A549 (cell line): ENCODE measurements around the gene NKRF. TPM values are rescaled to one million over a fixed set of nuclear protein-coding genes. Genes with fewer than 3 reads are reported as not detected.

Source experiments
- ATAC-seq, 2 experiments: fragments of 200-7000 bp in 1 of 2; fragments of >200 bp in 1 of 2; cut with Nextera tagmentation in 1 of 2; cut with Tn5 transposase in 1 of 2; 3 replicates each; pipeline versions ENCODE4 v1.8.0 to v1.9.1; 2018 to 2020; ENCODE audit warnings: mild to moderate bottlenecking in 1 of 2, moderate library complexity in 1 of 2
- CTCF ChIA-PET: fragments of 300-600 bp; sonication (Branson Sonifier 250); formaldehyde crosslinking; extraction: SDS; loops from one replicate; lab custom pipeline; 2021; ENCODE audit warnings: antibody characterized with exemption, inconsistent platforms; lab: Yijun Ruan, JAX
- POLR2A ChIA-PET: fragments of 350-600 bp; formaldehyde crosslinking; extraction: SDS; loops from one replicate; lab custom pipeline; 2021; ENCODE audit warnings: antibody characterized with exemption, inconsistent platforms; lab: Yijun Ruan, JAX
- DNase-seq, 2 experiments: peaks; one replicate each; pipeline versions ENCODE4 v3.0.0 to v3.0.0-alpha.2; 2011 to 2016; ENCODE audit warnings: low read depth in 1 of 2, low spot score in 1 of 2
- FAIRE-seq: peaks from 2 replicates; lab custom pipeline; 2011; peaks lifted over from hg19 to GRCh38; lab: Jason Lieb, UNC
- H3K27ac ChIP-seq, 2 experiments: fragments of >200 bp; sonication (Bioruptor Twin); formaldehyde crosslinking; 3 replicates each; pipeline ENCODE4 v1.5.1; 2016 to 2017
- H3K4me1 ChIP-seq: fragments of >200 bp; sonication (Bioruptor Twin); formaldehyde crosslinking; 3 replicates; pipeline ENCODE4 v1.6.1; 2016
- H3K4me2 ChIP-seq: fragments of >200 bp; sonication (Bioruptor Twin); formaldehyde crosslinking; 3 replicates; pipeline ENCODE4 v1.6.1; 2016
- H3K4me3 ChIP-seq: fragments of >200 bp; sonication (Bioruptor Twin); formaldehyde crosslinking; 3 replicates; pipeline ENCODE4 v1.5.1; 2016
- H3K9me3 ChIP-seq: fragments of >200 bp; sonication (Bioruptor Twin); formaldehyde crosslinking; 3 replicates; pipeline ENCODE4 v1.6.1; 2016
- BHLHE40 ChIP-seq: IDR thresholded peaks from 2 replicates; pipeline ENCODE4 v1.6.1; 2012; ENCODE audit warnings: low read depth, low read length, inconsistent platforms
- CBX2 ChIP-seq: fragments of 200-600 bp; sonication (generic); IDR thresholded peaks from 2 replicates; pipeline ENCODE4 v1.6.1; 2016; ENCODE audit warnings: low read depth, mild to moderate bottlenecking, borderline replicate concordance
- CBX8 ChIP-seq: fragments of 200-600 bp; sonication (generic); IDR thresholded peaks from 2 replicates; pipeline ENCODE4 v1.6.1; 2016
- CHD4 ChIP-seq: fragments of 200-600 bp; sonication (generic); IDR thresholded peaks from 2 replicates; pipeline ENCODE4 v1.6.1; 2016; ENCODE audit warnings: antibody characterized with exemption, mild to moderate bottlenecking, borderline replicate concordance
- HDAC2 ChIP-seq: fragments of 200-600 bp; sonication (generic); IDR thresholded peaks from 2 replicates; pipeline ENCODE4 v1.6.1; 2016
- HEYL ChIP-seq: fragments of 250-450 bp; sonication (Bioruptor Pico); IDR thresholded peaks from 2 replicates; pipeline ENCODE4 v1.8.0; 2021; ENCODE audit warnings: mild to moderate bottlenecking, moderate library complexity
- HOXA7 ChIP-seq: fragments of 250-450 bp; sonication (Bioruptor Pico); IDR thresholded peaks from 2 replicates; pipeline ENCODE4 v1.5.0; 2020; ENCODE audit warnings: mild to moderate bottlenecking, moderate library complexity
- HOXB13 ChIP-seq: fragments of 250-450 bp; sonication (Bioruptor Pico); IDR thresholded peaks from 2 replicates; pipeline ENCODE4 v1.5.0; 2020; ENCODE audit warnings: low read depth, mild to moderate bottlenecking, moderate library complexity
- JUNB ChIP-seq: fragments of >200 bp; sonication (Bioruptor Twin); formaldehyde crosslinking; IDR thresholded peaks from 2 replicates; pipeline ENCODE4 v1.6.1; 2016
- KDM1A ChIP-seq: fragments of 200-600 bp; sonication (generic); IDR thresholded peaks from 2 replicates; pipeline ENCODE4 v1.6.1; 2016; ENCODE audit warnings: low read depth, mild to moderate bottlenecking
- MAFK ChIP-seq: fragments of 450-650 bp; IDR thresholded peaks from 2 replicates; pipeline ENCODE4 v1.6.1; 2014; ENCODE audit not compliant: partially characterized antibody
- POLR2A ChIP-seq: IDR thresholded peaks from 2 replicates; pipeline ENCODE4 v1.6.1; 2012; ENCODE audit warnings: mild to moderate bottlenecking, low read length
- RNF2 ChIP-seq: fragments of 200-600 bp; sonication (generic); IDR thresholded peaks from 2 replicates; pipeline ENCODE4 v1.6.1; 2016; ENCODE audit warnings: low read depth, mild to moderate bottlenecking, antibody characterized with exemption, moderate library complexity, borderline replicate concordance
- TFCP2L1 ChIP-seq: fragments of 250-450 bp; sonication (Bioruptor Pico); IDR thresholded peaks from 2 replicates; pipeline ENCODE4 v1.5.0; 2021; ENCODE audit warnings: mild to moderate bottlenecking
- ZC3H11A ChIP-seq: fragments of 450-650 bp; IDR thresholded peaks from 2 replicates; pipeline ENCODE4 v1.6.1; 2014; ENCODE audit warnings: antibody characterized with exemption, mild to moderate bottlenecking
- ZSCAN20 ChIP-seq: fragments of 250-450 bp; sonication (Bioruptor Pico); IDR thresholded peaks from 2 replicates; pipeline ENCODE4 v1.8.0; 2022; ENCODE audit warnings: mild to moderate bottlenecking, moderate library complexity
- WGBS: methylation state at CpG from one replicate; pipeline ENCODE4 v1.1.6; 2017; ENCODE audit errors: missing lambda C conversion rate; 5-methylcytosine and 5-hydroxymethylcytosine counted together
- polyA plus RNA-seq, 4 experiments: library from polyadenylated mRNA; depleted of rRNA in 3 of 4; stranded (reverse); fragments of >200 nt; fragmentation: RNase III in 1 of 4; extraction: RNeasy Plus Mini Kit Qiagen cat#74134 plus additional on column Dnase treatment in 1 of 4; gene quantifications; 2 replicates in 3 of 4; 3 replicates in 1 of 4; pipeline ENCODE4 v1.2.3, GENCODE V29; 2011 to 2017
- TF ChIP-seq, protein P1 (sequence below): fragments of 250-450 bp; sonication (Bioruptor Pico); IDR thresholded peaks from 2 replicates; pipeline ENCODE4 v1.5.0; 2020; ENCODE audit warnings: low read depth, mild to moderate bottlenecking, moderate library complexity
- TF ChIP-seq, protein P2 (sequence below): fragments of 250-450 bp; sonication (Bioruptor Pico); IDR thresholded peaks from 2 replicates; pipeline ENCODE4 v1.5.0; 2021; ENCODE audit warnings: mild to moderate bottlenecking, moderate library complexity, borderline replicate concordance
- TF ChIP-seq, protein P3 (sequence below): IDR thresholded peaks from 2 replicates; pipeline ENCODE4 v1.6.1; 2012; ENCODE audit warnings: low read depth, borderline replicate concordance
- TF ChIP-seq, protein P4 (sequence below): fragments of >200 bp; sonication (Bioruptor Twin); formaldehyde crosslinking; IDR thresholded peaks from 3 replicates; pipeline ENCODE4 v1.5.1; 2016
- TF ChIP-seq, protein P5 (sequence below): IDR thresholded peaks from 2 replicates; pipeline ENCODE4 v1.6.1; 2012
- TF ChIP-seq, protein P6 (sequence below): IDR thresholded peaks from 2 replicates; pipeline ENCODE4 v1.6.1; 2012

Gene NKRF
- polyA plus RNA-seq, 2 of the 4 experiments (the other 2 are of a cell fraction), result 14.7 to 16.2 TPM

DNA sequence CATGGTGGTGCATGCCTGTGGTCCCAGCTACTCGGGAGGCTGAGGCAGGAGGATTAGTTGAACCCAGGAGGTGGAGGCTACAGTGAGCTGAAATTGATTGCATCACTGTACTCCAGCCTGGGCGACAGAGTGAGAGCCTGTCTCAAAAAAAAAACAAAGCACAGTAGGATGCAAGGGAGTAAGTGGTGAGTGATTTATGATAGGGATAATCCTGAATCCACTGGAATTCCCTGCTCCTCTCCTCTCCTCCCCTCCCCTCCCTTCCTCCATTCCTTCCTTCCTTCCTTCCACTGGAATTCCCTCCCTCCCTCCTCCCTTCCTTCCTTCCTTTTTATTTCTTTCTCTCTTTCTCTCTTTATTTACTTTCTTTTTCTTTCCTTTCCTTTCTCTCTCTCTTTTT lies 40.9 kb upstream of the NKRF start:
- FAIRE-seq (no peak), ATAC-seq (no peak), DNase-seq (no peak)
- no peak overlapping the region for H3K27ac ChIP-seq
- CTCF ChIA-PET, result no interaction called here
- TF ChIP-seq CBX2 (no peak), CBX8 (no peak), HEYL (CRISPR knock-in tag) (no peak), KDM1A (no peak), HOXA7 (CRISPR knock-in tag) (no peak), JUNB (no peak), ZSCAN20 (CRISPR knock-in tag) (no peak), ZC3H11A (no peak), POLR2A (no peak), HDAC2 (no peak), HOXB13 (CRISPR knock-in tag) (no peak)
- TF ChIP-seq, protein P1, sequence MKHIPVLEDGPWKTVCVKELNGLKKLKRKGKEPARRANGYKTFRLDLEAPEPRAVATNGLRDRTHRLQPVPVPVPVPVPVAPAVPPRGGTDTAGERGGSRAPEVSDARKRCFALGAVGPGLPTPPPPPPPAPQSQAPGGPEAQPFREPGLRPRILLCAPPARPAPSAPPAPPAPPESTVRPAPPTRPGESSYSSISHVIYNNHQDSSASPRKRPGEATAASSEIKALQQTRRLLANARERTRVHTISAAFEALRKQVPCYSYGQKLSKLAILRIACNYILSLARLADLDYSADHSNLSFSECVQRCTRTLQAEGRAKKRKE (CRISPR knock-in tag), result no peak
- TF ChIP-seq, protein P2, sequence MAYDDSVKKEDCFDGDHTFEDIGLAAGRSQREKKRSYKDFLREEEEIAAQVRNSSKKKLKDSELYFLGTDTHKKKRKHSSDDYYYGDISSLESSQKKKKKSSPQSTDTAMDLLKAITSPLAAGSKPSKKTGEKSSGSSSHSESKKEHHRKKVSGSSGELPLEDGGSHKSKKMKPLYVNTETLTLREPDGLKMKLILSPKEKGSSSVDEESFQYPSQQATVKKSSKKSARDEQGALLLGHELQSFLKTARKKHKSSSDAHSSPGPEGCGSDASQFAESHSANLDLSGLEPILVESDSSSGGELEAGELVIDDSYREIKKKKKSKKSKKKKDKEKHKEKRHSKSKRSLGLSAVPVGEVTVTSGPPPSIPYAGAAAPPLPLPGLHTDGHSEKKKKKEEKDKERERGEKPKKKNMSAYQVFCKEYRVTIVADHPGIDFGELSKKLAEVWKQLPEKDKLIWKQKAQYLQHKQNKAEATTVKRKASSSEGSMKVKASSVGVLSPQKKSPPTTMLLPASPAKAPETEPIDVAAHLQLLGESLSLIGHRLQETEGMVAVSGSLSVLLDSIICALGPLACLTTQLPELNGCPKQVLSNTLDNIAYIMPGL (CRISPR knock-in tag), result no peak
- TF ChIP-seq, protein P3, sequence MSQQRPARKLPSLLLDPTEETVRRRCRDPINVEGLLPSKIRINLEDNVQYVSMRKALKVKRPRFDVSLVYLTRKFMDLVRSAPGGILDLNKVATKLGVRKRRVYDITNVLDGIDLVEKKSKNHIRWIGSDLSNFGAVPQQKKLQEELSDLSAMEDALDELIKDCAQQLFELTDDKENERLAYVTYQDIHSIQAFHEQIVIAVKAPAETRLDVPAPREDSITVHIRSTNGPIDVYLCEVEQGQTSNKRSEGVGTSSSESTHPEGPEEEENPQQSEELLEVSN, result no peak
- TF ChIP-seq, protein P4, sequence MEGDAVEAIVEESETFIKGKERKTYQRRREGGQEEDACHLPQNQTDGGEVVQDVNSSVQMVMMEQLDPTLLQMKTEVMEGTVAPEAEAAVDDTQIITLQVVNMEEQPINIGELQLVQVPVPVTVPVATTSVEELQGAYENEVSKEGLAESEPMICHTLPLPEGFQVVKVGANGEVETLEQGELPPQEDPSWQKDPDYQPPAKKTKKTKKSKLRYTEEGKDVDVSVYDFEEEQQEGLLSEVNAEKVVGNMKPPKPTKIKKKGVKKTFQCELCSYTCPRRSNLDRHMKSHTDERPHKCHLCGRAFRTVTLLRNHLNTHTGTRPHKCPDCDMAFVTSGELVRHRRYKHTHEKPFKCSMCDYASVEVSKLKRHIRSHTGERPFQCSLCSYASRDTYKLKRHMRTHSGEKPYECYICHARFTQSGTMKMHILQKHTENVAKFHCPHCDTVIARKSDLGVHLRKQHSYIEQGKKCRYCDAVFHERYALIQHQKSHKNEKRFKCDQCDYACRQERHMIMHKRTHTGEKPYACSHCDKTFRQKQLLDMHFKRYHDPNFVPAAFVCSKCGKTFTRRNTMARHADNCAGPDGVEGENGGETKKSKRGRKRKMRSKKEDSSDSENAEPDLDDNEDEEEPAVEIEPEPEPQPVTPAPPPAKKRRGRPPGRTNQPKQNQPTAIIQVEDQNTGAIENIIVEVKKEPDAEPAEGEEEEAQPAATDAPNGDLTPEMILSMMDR, result no peak
- no peak overlapping the region for H3K4me3 ChIP-seq
- H3K9me3 ChIP-seq, result no peaks in the 10 kb centered on the region
- POLR2A ChIA-PET, result no interaction called here
- no peaks in the 10 kb centered on the region for H3K4me1 ChIP-seq
- no peak overlapping the region for H3K4me2 ChIP-seq
- 60% methylated on average over 2 of the region's 2 CpGs for WGBS

DNA sequence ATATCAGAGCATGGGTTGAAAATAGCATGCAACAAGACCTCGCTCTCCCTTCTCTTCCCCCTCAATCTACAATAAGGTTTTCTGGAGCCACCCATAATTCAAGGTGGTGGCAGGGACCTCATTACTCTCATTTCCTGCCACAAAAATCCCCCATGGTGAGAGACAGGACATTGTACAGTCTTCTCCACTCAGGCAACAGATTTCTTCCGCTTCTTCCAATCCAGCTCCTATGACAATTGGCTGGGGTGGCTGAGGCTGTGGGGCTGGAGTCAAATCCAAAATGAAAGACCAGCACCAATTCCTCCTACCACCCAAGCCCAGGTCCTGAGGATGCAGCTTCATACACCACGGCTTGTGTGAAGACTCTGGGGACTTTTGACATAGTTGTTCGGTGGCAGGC lies 40.3 kb upstream of the NKRF start:
- no peak for TF ChIP-seq HOXA7 (CRISPR knock-in tag)
- no peak for ATAC-seq
- 80% methylated on average over 4 of the region's 4 CpGs for WGBS

DNA sequence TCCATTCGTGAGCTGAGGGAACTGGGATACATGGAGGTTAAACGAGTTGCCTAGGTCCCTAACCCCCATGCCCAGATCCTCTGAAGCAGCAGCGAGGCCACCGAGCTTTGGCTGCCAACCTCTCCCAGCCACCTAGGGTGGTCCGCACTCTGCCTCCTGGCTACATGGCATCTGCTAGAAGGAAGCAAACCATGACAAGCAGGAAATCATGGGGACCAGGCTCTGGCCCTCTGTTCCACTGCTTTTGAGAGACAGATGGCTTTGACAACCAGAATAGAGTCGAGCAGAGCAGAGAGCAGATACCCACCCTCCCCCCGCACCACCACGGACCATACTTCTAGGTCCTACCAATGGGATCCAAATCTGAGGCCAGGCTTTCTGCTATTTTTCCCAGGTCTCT lies 37.5 kb upstream of the NKRF start:
- no peak for FAIRE-seq
- WGBS, result 81% methylated on average over 8 of the region's 8 CpGs
- Histone ChIP-seq H3K4me3 (no peak overlapping the region), H3K9me3 (no peaks in the 10 kb centered on the region), H3K27ac (no peak overlapping the region), H3K4me1 (no peaks in the 10 kb centered on the region), H3K4me2 (no peak overlapping the region)
- no peak for ATAC-seq
- TF ChIP-seq, protein P4, result no peak
- TF ChIP-seq, protein P5, sequence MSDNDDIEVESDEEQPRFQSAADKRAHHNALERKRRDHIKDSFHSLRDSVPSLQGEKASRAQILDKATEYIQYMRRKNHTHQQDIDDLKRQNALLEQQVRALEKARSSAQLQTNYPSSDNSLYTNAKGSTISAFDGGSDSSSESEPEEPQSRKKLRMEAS, result no peak
- TF ChIP-seq HOXA7 (CRISPR knock-in tag), result no peak
- TF ChIP-seq TFCP2L1 (CRISPR knock-in tag), result no peak
- no peak for TF ChIP-seq CHD4
- no peak for TF ChIP-seq MAFK
- TF ChIP-seq RNF2, result no peak
- TF ChIP-seq, protein P6, sequence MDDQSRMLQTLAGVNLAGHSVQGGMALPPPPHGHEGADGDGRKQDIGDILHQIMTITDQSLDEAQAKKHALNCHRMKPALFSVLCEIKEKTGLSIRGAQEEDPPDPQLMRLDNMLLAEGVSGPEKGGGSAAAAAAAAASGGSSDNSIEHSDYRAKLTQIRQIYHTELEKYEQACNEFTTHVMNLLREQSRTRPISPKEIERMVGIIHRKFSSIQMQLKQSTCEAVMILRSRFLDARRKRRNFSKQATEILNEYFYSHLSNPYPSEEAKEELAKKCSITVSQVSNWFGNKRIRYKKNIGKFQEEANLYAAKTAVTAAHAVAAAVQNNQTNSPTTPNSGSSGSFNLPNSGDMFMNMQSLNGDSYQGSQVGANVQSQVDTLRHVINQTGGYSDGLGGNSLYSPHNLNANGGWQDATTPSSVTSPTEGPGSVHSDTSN, result no peak
- TF ChIP-seq BHLHE40, result no peak
- DNase-seq, result no peak
- ChIA-PET POLR2A (no interaction called here), CTCF (interaction anchor here (0.6 to 1.5 kb wide), 3 partner anchors 9 to 34 kb away, joined by 3 to 4 read pairs (median 3); no protein-coding TSS in a partner anchor)

More for the DNA sequence above, 40.3 kb upstream of the NKRF start:
- no peaks in the 10 kb centered on the region for H3K4me1 ChIP-seq
- ChIA-PET CTCF (no interaction called here), POLR2A (no interaction called here)
- no peak for DNase-seq
- no peak overlapping the region for H3K27ac ChIP-seq
- no peak overlapping the region for H3K4me3 ChIP-seq
- no peaks in the 10 kb centered on the region for H3K9me3 ChIP-seq
- H3K4me2 ChIP-seq, result no peak overlapping the region
- FAIRE-seq, result no peak
